HepG2 (cell line): ENCODE results near the gene RECQL. TPM values are rescaled to one million over a fixed set of nuclear protein-coding genes. Genes with fewer than 3 reads are reported as not detected.

Experiments used
- ATAC-seq: fragments of 200-7000 bp; cut with Tn5 transposase; 3 replicates; pipeline ENCODE4 v1.9.1; 2020; ENCODE audit warnings: mild to moderate bottlenecking, moderate library complexity
- BruUV-seq: library from RNA; stranded (reverse); fragments of 400-500 nt; replicated peaks from 2 replicates; lab custom pipeline; 2021; lab: Mats Ljungman, UMichigan
- CTCF ChIA-PET: fragments of 300-600 bp; formaldehyde crosslinking; extraction: SDS; loops from one replicate; lab custom pipeline; 2021; ENCODE audit warnings: low total read pairs, inconsistent platforms, low intra/inter-chr PET ratio; lab: Yijun Ruan, JAX
- POLR2A ChIA-PET: fragments of 350-600 bp; sonication (Branson Sonifier 250); formaldehyde crosslinking; loops from one replicate; lab custom pipeline; 2020; ENCODE audit warnings: antibody characterized with exemption, inconsistent platforms; lab: Yijun Ruan, JAX
- DNase-seq: peaks from one replicate; pipeline ENCODE4 v3.0.0-alpha.2; 2015; ENCODE audit warnings: low spot score
- FAIRE-seq: peaks from 3 replicates; lab custom pipeline; 2011; peaks lifted over from hg19 to GRCh38; lab: Jason Lieb, UNC
- H2AFZ ChIP-seq: one replicate; pipeline ENCODE4 v1.6.1; 2011; ENCODE audit warnings: low read length, inconsistent platforms
- H3K27ac ChIP-seq: fragments of 300-600 bp; 3 replicates; pipeline ENCODE4 v1.8.0; 2011; ENCODE audit warnings: mixed run types, mild to moderate bottlenecking, mixed read lengths, low read length, inconsistent platforms; ENCODE audit not compliant: insufficient read depth; ENCODE audit errors: extremely low read length
- H3K27me3 ChIP-seq, 2 experiments: fragments of 200-600 bp in 1 of 2; 2 replicates in 1 of 2; 3 replicates in 1 of 2; pipeline versions ENCODE4 v1.6.0 to v1.8.0; 2011; ENCODE audit warnings: low read length in 2 of 2, mild to moderate bottlenecking in 2 of 2, moderate library complexity in 2 of 2, inconsistent platforms in 1 of 2; ENCODE audit not compliant: insufficient read depth in 2 of 2, control insufficient read depth in 1 of 2
- H3K36me3 ChIP-seq, 2 experiments: fragments of 200-600 bp in 1 of 2; replicated peaks in 1 of 2; 2 replicates in 1 of 2; 3 replicates in 1 of 2; pipeline versions ENCODE4 v1.5.1 to v1.8.0; 2011; ENCODE audit warnings: low read length in 2 of 2, inconsistent platforms in 1 of 2; ENCODE audit not compliant: insufficient read depth in 2 of 2, control insufficient read depth in 1 of 2
- H3K4me1 ChIP-seq: 2 replicates; pipeline ENCODE4 v1.5.1; 2012; ENCODE audit warnings: low read length, inconsistent platforms; ENCODE audit not compliant: insufficient read depth
- H3K4me2 ChIP-seq: 2 replicates; pipeline ENCODE4 v1.6.0; 2011; ENCODE audit warnings: low read depth, low read length, inconsistent platforms
- H3K4me3 ChIP-seq, 3 experiments: fragments of 200-600 bp in 1 of 3; sonication (generic), shearing (Covaris generic) in 1 of 3; replicated peaks in 1 of 3; 2 replicates each; pipeline ENCODE4 v1.5.1; 2011 to 2016; ENCODE audit warnings: low read length in 3 of 3, inconsistent platforms in 2 of 3, low read depth in 2 of 3, mild to moderate bottlenecking in 2 of 3, control low read depth in 1 of 3, mixed read lengths in 1 of 3; ENCODE audit not compliant: insufficient read depth in 1 of 3
- H3K79me2 ChIP-seq: one replicate; pipeline ENCODE4 v1.6.1; 2011; ENCODE audit warnings: low read length, inconsistent platforms; ENCODE audit not compliant: insufficient read depth
- H3K9ac ChIP-seq: 2 replicates; pipeline ENCODE4 v1.6.0; 2011; ENCODE audit warnings: mild to moderate bottlenecking, low read depth, low read length, inconsistent platforms; ENCODE audit not compliant: insufficient read depth
- H3K9me3 ChIP-seq: 2 replicates; pipeline ENCODE4 v1.5.1; 2012; ENCODE audit warnings: mild to moderate bottlenecking, low read length
- H4K20me1 ChIP-seq: 2 replicates; pipeline ENCODE4 v1.6.0; 2011; ENCODE audit warnings: inconsistent platforms, mild to moderate bottlenecking, low read length, moderate library complexity; ENCODE audit not compliant: insufficient read depth
- CTCF ChIP-seq: sonication (generic); formaldehyde crosslinking; IDR thresholded peaks from 2 replicates; pipeline ENCODE4 v1.5.0; 2020; ENCODE audit warnings: mild to moderate bottlenecking, missing genetic modification reagents, moderate library complexity
- HHEX ChIP-seq: IDR thresholded peaks from 2 replicates; pipeline ENCODE4 v1.6.1; 2016; ENCODE audit warnings: control low read depth
- HIC2 ChIP-seq: sonication (generic); formaldehyde crosslinking; IDR thresholded peaks from 2 replicates; pipeline ENCODE4 v1.9.0; 2022; ENCODE audit warnings: low read depth, missing genetic modification reagents
- MED8 ChIP-seq: sonication (generic); formaldehyde crosslinking; IDR thresholded peaks from 2 replicates; pipeline ENCODE4 v1.8.1; 2023; ENCODE audit warnings: mild to moderate bottlenecking, missing genetic modification reagents; ENCODE audit not compliant: insufficient replicate concordance
- NR2C2 ChIP-seq: sonication (generic); formaldehyde crosslinking; IDR thresholded peaks from 2 replicates; pipeline ENCODE4 v1.4.0; 2020; ENCODE audit warnings: missing genetic modification reagents, mild to moderate bottlenecking, moderate library complexity, borderline replicate concordance
- PHF8 ChIP-seq: sonication (generic); formaldehyde crosslinking; IDR thresholded peaks from 2 replicates; pipeline ENCODE4 v1.5.0; 2020; ENCODE audit warnings: missing genetic modification reagents
- REXO4 ChIP-seq: sonication (generic); formaldehyde crosslinking; IDR thresholded peaks from 2 replicates; pipeline ENCODE4 v1.8.0; 2022; ENCODE audit warnings: missing genetic modification reagents, mild to moderate bottlenecking, borderline replicate concordance
- ZNF251 ChIP-seq: sonication (generic); formaldehyde crosslinking; IDR thresholded peaks from 2 replicates; pipeline ENCODE4 v1.9.0; 2021; ENCODE audit warnings: mild to moderate bottlenecking, missing genetic modification reagents
- ZNF281 ChIP-seq: sonication (generic); formaldehyde crosslinking; IDR thresholded peaks from 2 replicates; pipeline ENCODE4 v1.4.0; 2020; ENCODE audit warnings: missing genetic modification reagents, borderline replicate concordance
- ZNF432 ChIP-seq: sonication (generic); formaldehyde crosslinking; IDR thresholded peaks from 2 replicates; pipeline ENCODE4 v1.5.0; 2020; ENCODE audit warnings: missing genetic modification reagents, mild to moderate bottlenecking, borderline replicate concordance
- ZNF574 ChIP-seq: sonication (generic); formaldehyde crosslinking; IDR thresholded peaks from 2 replicates; pipeline ENCODE4 v1.4.0; 2020; ENCODE audit warnings: missing genetic modification reagents
- ZNF773 ChIP-seq: sonication (generic); formaldehyde crosslinking; IDR thresholded peaks from 2 replicates; pipeline ENCODE4 v1.4.0; 2020; ENCODE audit warnings: missing genetic modification reagents, borderline replicate concordance
- ZSCAN31 ChIP-seq: sonication (generic); formaldehyde crosslinking; IDR thresholded peaks from 2 replicates; pipeline ENCODE4 v1.5.0; 2020; ENCODE audit warnings: low read depth, mild to moderate bottlenecking, missing genetic modification reagents
- WGBS: methylation state at CpG from one replicate; pipeline ENCODE4 v1.1.6; 2017; ENCODE audit warnings: low lambda C conversion rate; 5-methylcytosine and 5-hydroxymethylcytosine counted together
- in situ Hi-C: cut with HindIII; loops from 2 replicates; pipeline ENCODE4 v1.10.0; 2017; ENCODE audit warnings: low pct_unique_long_range_greater_than_20kb; ENCODE audit not compliant: extremely low pct_ligation_motif_present
- intact Hi-C: fragments of 100-400 bp; cut with micrococcal nuclease; formaldehyde crosslinking; loops from one replicate; pipeline ENCODE4 v1.10.0; 2022; ENCODE audit not compliant: unreplicated experiment
- polyA plus RNA-seq, 8 experiments: library from polyadenylated mRNA; depleted of rRNA in 3 of 8; stranded (reverse) in 7 of 8; unstranded in 1 of 8; fragments of >200 nt; fragmentation: Illumina TruSeq in 4 of 8; extraction: Trizol in 4 of 8; gene quantifications; 2 replicates each; pipeline versions ENCODE4 v1.2.1 to v1.2.3, GENCODE V29; 2011 to 2016; ENCODE audit warnings: low read depth in 4 of 8, missing spikeins in 1 of 8, mixed read lengths in 1 of 8; ENCODE audit not compliant: insufficient read depth in 1 of 8
- total RNA-seq, 5 experiments: library from RNA; depleted of rRNA; stranded (reverse); fragments of >200 nt; fragmentation: Illumina TruSeq; extraction: Trizol; gene quantifications; 2 replicates each; pipeline ENCODE4 v1.2.3, GENCODE V29; 2016; ENCODE audit warnings: low read depth in 1 of 5

RECQL gene
- total and polyA plus RNA-seq, 2 of the 13 experiments (the other 11 are each of a cell fraction or from before 2014, with no cell fraction given) = 7.2 to 41.5 TPM

GRCh38 chr12:21471294-21471693 is 30.1 kb downstream of the RECQL start:
- WGBS = 85% methylated on average over 2 of the region's 2 CpGs
- in situ Hi-C loops = no loop called here
- no peak for TF ChIP-seq HHEX (CRISPR knock-in tag)
- no peak for TF ChIP-seq ZSCAN31 (CRISPR knock-in tag)
- no peak for TF ChIP-seq NR2C2 (CRISPR knock-in tag)
- no peak for TF ChIP-seq ZNF432
- no peak for TF ChIP-seq PHF8 (CRISPR knock-in tag)
- no peak for TF ChIP-seq REXO4 (CRISPR knock-in tag)
- TF ChIP-seq CTCF (CRISPR knock-in tag) = no peak
- no peak for TF ChIP-seq ZNF281 (CRISPR knock-in tag)
- TF ChIP-seq ZNF574 = no peak
- TF ChIP-seq ZNF251 (CRISPR knock-in tag) = no peak
- TF ChIP-seq MED8 (CRISPR knock-in tag) = no peak
- TF ChIP-seq ZNF773 (CRISPR knock-in tag) = no peak
- TF ChIP-seq HIC2 (CRISPR knock-in tag) = no peak

More at GRCh38 chr12:21471294-21471693, 30.1 kb downstream of the RECQL start:
- FAIRE-seq (no peak), ATAC-seq (no peak), DNase-seq (no peak)
- H3K4me2 ChIP-seq = no peak overlapping the region
- CTCF ChIA-PET = no interaction called here
- no peaks in the 10 kb centered on the region for H3K9me3 ChIP-seq
- H2AFZ ChIP-seq = no peak overlapping the region
- H4K20me1 ChIP-seq = no peaks in the 10 kb centered on the region
- no peaks in the 10 kb centered on the region for H3K27me3 ChIP-seq
- no peak overlapping the region for H3K9ac ChIP-seq
- BruUV-seq = no TSS peak
- H3K4me3 ChIP-seq = no peak overlapping the region
- H3K79me2 ChIP-seq = no peaks in the 10 kb centered on the region
- H3K27ac ChIP-seq = no peak overlapping the region
- intact Hi-C loops = no loop called here
- peaks cover 10% of the 10 kb centered on the region; the same call in 1 of the 2 replicates for H3K4me1 ChIP-seq
- H3K36me3 ChIP-seq = peaks cover 1 to 15% of the 10 kb centered on the region in 2 experiments; a peak in 4 of 5 replicates
- POLR2A ChIA-PET = no interaction called here
